ENCODE data around the gene CFLAR. TPM values are rescaled to one million over a fixed set of nuclear protein-coding genes. Genes with fewer than 3 reads are reported as not detected.

CFLAR gene
- total RNA-seq, 1 experiment from 2014 or later: 7.6 TPM

DNA sequence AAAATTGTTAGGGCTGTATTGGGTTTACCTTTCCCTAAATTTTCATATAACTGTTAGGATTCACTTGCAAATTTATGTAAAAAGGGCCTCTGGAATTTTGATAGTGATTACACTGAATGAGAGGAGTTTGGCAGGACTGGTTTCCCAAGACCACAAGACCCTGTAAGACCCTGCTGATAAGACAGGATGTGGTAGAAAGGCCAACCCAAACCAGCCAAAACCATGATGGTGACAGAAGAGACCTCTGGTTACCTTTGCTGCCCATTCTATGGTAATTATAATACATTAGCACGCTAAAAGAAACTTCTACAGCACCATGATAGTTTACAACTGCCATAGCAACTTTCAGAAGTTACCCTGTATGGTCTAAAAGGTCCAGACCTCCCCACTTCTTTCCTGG, 58.7 kb downstream of the CFLAR start:
- H4K5ac ChIP-seq (ENCODE audit: insufficient read length, low read depth, low read length): no peak overlapping the region
- WGBS (ENCODE audit: extremely low coverage, insufficient read length, low lambda C conversion rate): no CpG with 5 or more reads among the region's 1 CpG

More for the DNA sequence above, 58.7 kb downstream of the CFLAR start:
- Histone ChIP-seq H2AFZ (ENCODE audit: low read length) (no peak overlapping the region), H3K4me2 (ENCODE audit: insufficient read depth, insufficient read length, low read length) (no peak overlapping the region), H2AK5ac (ENCODE audit: insufficient read length, low read length) (no peak overlapping the region), H3K23me2 (ENCODE audit: insufficient read length, low read depth, low read length, poor library complexity, severe bottlenecking) (no peaks in the 10 kb centered on the region), H4K20me1 (ENCODE audit: control insufficient read depth, insufficient read depth, insufficient read length) (no peaks in the 10 kb centered on the region), H4K91ac (ENCODE audit: insufficient read length, low read depth, low read length) (no peak overlapping the region), H3K14ac (ENCODE audit: insufficient read depth, low read length) (no peak overlapping the region), H3K79me2 (ENCODE audit: insufficient read depth, low read length) (no peaks in the 10 kb centered on the region), H3K4ac (ENCODE audit: low read depth, low read length) (no peak overlapping the region), H3K27me3 (ENCODE audit: insufficient read depth, low read length) (no peaks in the 10 kb centered on the region), H3K56ac (ENCODE audit: insufficient read length, low read depth, low read length) (no peak overlapping the region), H3K9ac (ENCODE audit: extremely low read depth, insufficient read length, low read length) (no peak overlapping the region), H3K18ac (ENCODE audit: insufficient read length, low read depth, low read length) (no peak overlapping the region), H2BK15ac (ENCODE audit: low read depth, low read length) (no peak overlapping the region), H3K9me3 (ENCODE audit: control insufficient read depth, low read depth, low read length) (peaks cover 9% of the 10 kb centered on the region), H3K23ac (ENCODE audit: insufficient read length, low read depth, low read length) (no peak overlapping the region), H2BK12ac (ENCODE audit: insufficient read length, low read depth, low read length) (no peak overlapping the region), H4K8ac (replicated peaks; ENCODE audit: insufficient read length, low read depth, low read length) (no peak overlapping the region), H2BK120ac (ENCODE audit: low read depth, low read length, poor library complexity, severe bottlenecking) (no peak overlapping the region), H3K79me1 (ENCODE audit: insufficient read depth, low read depth, low read length, poor library complexity, severe bottlenecking) (no peaks in the 10 kb centered on the region), H3K4me1 (ENCODE audit: insufficient read depth, low read length) (peaks cover 4% of the 10 kb centered on the region; the same call in 1 of the 2 replicates), H3K27ac (ENCODE audit: insufficient read length, low read depth, low read length) (no peak overlapping the region), H2BK20ac (ENCODE audit: low read depth, low read length, poor library complexity, severe bottlenecking) (no peak overlapping the region), H3T11ph (ENCODE audit: low read length) (no peak overlapping the region), H2BK5ac (ENCODE audit: insufficient read length, low read length) (no peak overlapping the region)
- Mint-ChIP-seq H3K9me3 (peaks cover 15 to 19% of the 10 kb centered on the region in 2 experiments), H3K4me3 (no peak overlapping the region), H3K27ac (peak overlapping the region in 2 of 3 experiments; percentile 77 to 81; a peak in 3 of 7 replicates), H3K36me3 (ENCODE audit: insufficient read depth in 1 of 3, low read depth in 3 of 3) (peaks cover 2 to 7% (median 4%) of the 10 kb centered on the region in 3 experiments; a peak in 6 of 7 replicates), H3K27me3 (ENCODE audit: low read depth) (no peaks in the 10 kb centered on the region; the same call in 1 of the 2 replicates), H3K4me1 (peaks cover 13 to 16% of the 10 kb centered on the region in 2 experiments)
- TF ChIP-seq, protein P1, sequence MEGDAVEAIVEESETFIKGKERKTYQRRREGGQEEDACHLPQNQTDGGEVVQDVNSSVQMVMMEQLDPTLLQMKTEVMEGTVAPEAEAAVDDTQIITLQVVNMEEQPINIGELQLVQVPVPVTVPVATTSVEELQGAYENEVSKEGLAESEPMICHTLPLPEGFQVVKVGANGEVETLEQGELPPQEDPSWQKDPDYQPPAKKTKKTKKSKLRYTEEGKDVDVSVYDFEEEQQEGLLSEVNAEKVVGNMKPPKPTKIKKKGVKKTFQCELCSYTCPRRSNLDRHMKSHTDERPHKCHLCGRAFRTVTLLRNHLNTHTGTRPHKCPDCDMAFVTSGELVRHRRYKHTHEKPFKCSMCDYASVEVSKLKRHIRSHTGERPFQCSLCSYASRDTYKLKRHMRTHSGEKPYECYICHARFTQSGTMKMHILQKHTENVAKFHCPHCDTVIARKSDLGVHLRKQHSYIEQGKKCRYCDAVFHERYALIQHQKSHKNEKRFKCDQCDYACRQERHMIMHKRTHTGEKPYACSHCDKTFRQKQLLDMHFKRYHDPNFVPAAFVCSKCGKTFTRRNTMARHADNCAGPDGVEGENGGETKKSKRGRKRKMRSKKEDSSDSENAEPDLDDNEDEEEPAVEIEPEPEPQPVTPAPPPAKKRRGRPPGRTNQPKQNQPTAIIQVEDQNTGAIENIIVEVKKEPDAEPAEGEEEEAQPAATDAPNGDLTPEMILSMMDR (conservative IDR thresholded peaks at IDR 0.05): no peak
- no peak for DNase-seq

Measured in H9 (cell line).